ENCODE measurements around the gene DPH2. TPM values are rescaled to one million over a fixed set of nuclear protein-coding genes. Genes with fewer than 3 reads are reported as not detected.

The DPH2 gene
- total and polyA plus RNA-seq, 2 experiments from 2014 or later = 16.7 to 42.9 TPM

DNA sequence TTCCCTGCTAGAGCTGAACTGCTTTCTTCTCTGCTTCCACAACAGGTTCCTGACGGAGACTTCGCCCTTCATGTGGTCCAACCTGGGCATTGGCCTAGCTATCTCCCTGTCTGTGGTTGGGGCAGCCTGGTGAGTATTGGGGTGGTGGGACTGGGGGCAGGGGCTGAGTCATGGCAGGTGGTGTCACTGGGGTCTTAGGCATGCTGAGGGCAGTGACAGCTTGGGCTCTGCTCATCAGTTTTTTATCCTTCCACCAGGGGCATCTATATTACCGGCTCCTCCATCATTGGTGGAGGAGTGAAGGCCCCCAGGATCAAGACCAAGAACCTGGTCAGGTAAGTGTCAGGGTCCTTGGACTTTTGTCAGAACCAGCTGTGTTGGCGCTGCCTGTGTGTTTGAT, 6.2 kb downstream of the DPH2 start:
- Histone ChIP-seq H3K4me1 (ENCODE audit: insufficient read depth) (peaks cover 28% of the 10 kb centered on the region), H3F3A (ENCODE audit: insufficient read depth) (peaks cover 14% of the 10 kb centered on the region; the same call in 1 of the 2 replicates), H3K9me3 (ENCODE audit: low read depth) (no peaks in the 10 kb centered on the region), H3K9ac (peak overlapping the region; percentile 96), H3K36me3 (ENCODE audit: low read depth) (peaks cover 10% of the 10 kb centered on the region; the same call in 1 of the 2 replicates), H3K9me2 (ENCODE audit: insufficient read depth) (no peaks in the 10 kb centered on the region), H4K20me1 (ENCODE audit: insufficient read depth) (no peaks in the 10 kb centered on the region), H3K4me3 (peak overlapping the region; percentile 95), H3K27ac (no peak overlapping the region), H3K4me2 (ENCODE audit: unreplicated experiment) (peak overlapping the region; percentile 96), H3K79me2 (ENCODE audit: insufficient read depth) (peaks cover 63% of the 10 kb centered on the region), H3K27me3 (replicated peaks; ENCODE audit: insufficient read depth) (no peaks in the 10 kb centered on the region), H2AFZ (no peak overlapping the region)
- in situ Hi-C loops (cut with MboI) = no loop called here
- TF ChIP-seq EZH2phosphoT487 (IDR thresholded peaks at IDR 0.05; ENCODE audit: insufficient read depth, low read depth) (no peak), EZH2 (IDR thresholded peaks at IDR 0.05; ENCODE audit: insufficient read depth, poor library complexity, severe bottlenecking) (no peak)
- no peak for DNase-seq
- WGBS, 2 experiments (ENCODE audit: low coverage in 1 of 2, low lambda C conversion rate in 2 of 2, missing lambda C conversion rate in 2 of 2) = 64 to 65% methylated on average over 4 of the region's 4 CpGs

GRCh38 chr1:43976890-43977289, 7.1 kb downstream of the DPH2 start:
- WGBS, 2 experiments (ENCODE audit: low coverage in 1 of 2, low lambda C conversion rate in 2 of 2, missing lambda C conversion rate in 2 of 2) = 90 to 92% methylated on average over 8 of the region's 8 CpGs
- TF ChIP-seq EZH2 (IDR thresholded peaks at IDR 0.05; ENCODE audit: insufficient read depth, poor library complexity, severe bottlenecking) (no peak), EZH2phosphoT487 (IDR thresholded peaks at IDR 0.05; ENCODE audit: insufficient read depth, low read depth) (no peak)
- Histone ChIP-seq H3K4me3 (no peak overlapping the region), H3K79me2 (ENCODE audit: insufficient read depth) (peaks cover 66% of the 10 kb centered on the region), H3K4me1 (ENCODE audit: insufficient read depth) (peaks cover 28% of the 10 kb centered on the region), H3K9ac (no peak overlapping the region), H3K4me2 (ENCODE audit: unreplicated experiment) (peak overlapping the region; percentile 2), H3K27me3 (replicated peaks; ENCODE audit: insufficient read depth) (no peaks in the 10 kb centered on the region), H3K9me2 (ENCODE audit: insufficient read depth) (no peaks in the 10 kb centered on the region), H3K9me3 (ENCODE audit: low read depth) (no peaks in the 10 kb centered on the region), H3K36me3 (ENCODE audit: low read depth) (peaks cover 10% of the 10 kb centered on the region; the same call in 1 of the 2 replicates), H3K27ac (no peak overlapping the region), H4K20me1 (ENCODE audit: insufficient read depth) (no peaks in the 10 kb centered on the region), H3F3A (ENCODE audit: insufficient read depth) (peaks cover 14% of the 10 kb centered on the region; the same call in 1 of the 2 replicates), H2AFZ (no peak overlapping the region)
- DNase-seq = no peak
- in situ Hi-C loops (cut with MboI) = no loop called here

DNA sequence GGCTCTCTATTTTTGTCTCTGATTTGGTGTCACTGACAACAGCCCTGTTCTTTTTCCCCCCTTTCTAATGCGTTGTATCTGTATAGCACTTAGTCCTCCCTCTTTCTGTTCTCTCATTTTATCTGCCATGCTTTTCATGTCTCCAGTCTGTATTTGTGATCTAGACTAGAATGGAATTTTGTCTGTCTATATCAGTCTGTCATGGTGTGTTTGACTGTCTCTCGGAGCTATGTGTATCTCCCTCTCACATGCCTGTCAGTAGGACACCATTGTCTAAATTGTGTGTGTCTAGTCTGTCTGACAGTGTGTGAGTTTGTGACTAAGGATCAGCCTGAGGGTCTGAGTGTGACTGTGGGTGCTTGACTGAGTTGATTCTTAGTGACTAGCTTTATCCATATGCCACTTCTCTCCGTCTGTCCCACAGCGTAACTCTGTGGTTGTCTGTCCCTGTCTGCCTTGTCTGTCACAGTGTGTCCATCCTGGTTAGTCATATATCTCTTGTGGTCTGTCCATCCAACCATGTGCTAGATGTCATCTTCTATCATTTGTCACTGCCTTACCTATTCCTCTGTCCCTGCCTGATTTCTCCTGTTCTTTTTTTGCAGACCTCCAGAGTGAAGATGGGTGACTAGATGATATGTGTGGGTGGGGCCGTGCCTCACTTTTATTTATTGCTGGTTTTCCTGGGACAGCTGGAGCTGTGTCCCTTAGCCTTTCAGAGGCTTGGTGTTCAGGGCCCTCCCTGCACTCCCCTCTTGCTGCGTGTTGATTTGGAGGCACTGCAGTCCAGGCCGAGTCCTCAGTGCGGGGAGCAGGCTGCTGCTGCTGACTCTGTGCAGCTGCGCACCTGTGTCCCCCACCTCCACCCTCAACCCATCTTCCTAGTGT, 7.8 kb downstream of the DPH2 start:
- Histone ChIP-seq H2AFZ (no peak overlapping the region), H4K20me1 (ENCODE audit: insufficient read depth) (no peaks in the 10 kb centered on the region), H3K9me3 (ENCODE audit: low read depth) (no peaks in the 10 kb centered on the region), H3K4me1 (ENCODE audit: insufficient read depth) (peaks cover 28% of the 10 kb centered on the region), H3K36me3 (ENCODE audit: low read depth) (peaks cover 10% of the 10 kb centered on the region; the same call in 1 of the 2 replicates), H3F3A (ENCODE audit: insufficient read depth) (peaks cover 14% of the 10 kb centered on the region; the same call in 1 of the 2 replicates), H3K9me2 (ENCODE audit: insufficient read depth) (no peaks in the 10 kb centered on the region), H3K27ac (no peak overlapping the region), H3K27me3 (replicated peaks; ENCODE audit: insufficient read depth) (no peaks in the 10 kb centered on the region), H3K9ac (no peak overlapping the region), H3K4me2 (ENCODE audit: unreplicated experiment) (peak overlapping the region; percentile 80), H3K79me2 (ENCODE audit: insufficient read depth) (peaks cover 73% of the 10 kb centered on the region), H3K4me3 (no peak overlapping the region; the same call in 1 of the 2 replicates)
- TF ChIP-seq EZH2 (IDR thresholded peaks at IDR 0.05; ENCODE audit: insufficient read depth, poor library complexity, severe bottlenecking) (no peak), EZH2phosphoT487 (IDR thresholded peaks at IDR 0.05; ENCODE audit: insufficient read depth, low read depth) (no peak)
- DNase-seq = no peak
- in situ Hi-C loops (cut with MboI) = no loop called here
- WGBS, 2 experiments (ENCODE audit: low coverage in 1 of 2, low lambda C conversion rate in 2 of 2, missing lambda C conversion rate in 2 of 2) = 94 to 97% methylated on average over 9 of the region's 9 CpGs

DNA sequence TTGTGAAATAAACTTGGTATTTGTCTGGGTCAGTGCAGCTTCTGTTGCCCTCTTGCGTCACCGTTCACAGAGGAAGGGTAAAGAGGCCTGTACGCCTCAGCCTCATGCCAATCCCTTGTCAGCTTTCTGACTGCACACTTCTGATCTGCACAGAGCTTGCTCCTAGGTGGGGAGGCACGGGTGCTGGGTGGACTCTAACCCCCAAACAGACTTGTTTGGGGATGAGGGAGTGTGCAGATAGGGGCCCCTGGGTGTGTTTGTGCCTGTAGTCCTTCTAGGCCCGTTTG, 8.4 kb downstream of the DPH2 start:
- in situ Hi-C loops (cut with MboI) = no loop called here

More for the DNA sequence above, 8.4 kb downstream of the DPH2 start:
- no peak overlapping the region for H2AFZ ChIP-seq
- no peaks in the 10 kb centered on the region for H4K20me1 ChIP-seq (ENCODE audit: insufficient read depth)
- peaks cover 76% of the 10 kb centered on the region for H3K79me2 ChIP-seq (ENCODE audit: insufficient read depth)
- H3K9me2 ChIP-seq (ENCODE audit: insufficient read depth) = no peaks in the 10 kb centered on the region
- peaks cover 14% of the 10 kb centered on the region; the same call in 1 of the 2 replicates for H3F3A ChIP-seq (ENCODE audit: insufficient read depth)
- TF ChIP-seq EZH2 (IDR thresholded peaks at IDR 0.05; ENCODE audit: insufficient read depth, poor library complexity, severe bottlenecking) = no peak
- no peak for DNase-seq
- peak overlapping the region; percentile 80 for H3K9ac ChIP-seq
- WGBS, 2 experiments (ENCODE audit: low coverage in 1 of 2, low lambda C conversion rate in 2 of 2, missing lambda C conversion rate in 2 of 2) = 79 to 80% methylated on average over 5 of the region's 5 CpGs
- no peaks in the 10 kb centered on the region for H3K9me3 ChIP-seq (ENCODE audit: low read depth)
- peaks cover 28% of the 10 kb centered on the region for H3K4me1 ChIP-seq (ENCODE audit: insufficient read depth)
- no peaks in the 10 kb centered on the region for H3K27me3 ChIP-seq (replicated peaks; ENCODE audit: insufficient read depth)
- H3K36me3 ChIP-seq (ENCODE audit: low read depth) = peaks cover 10% of the 10 kb centered on the region; the same call in 1 of the 2 replicates
- H3K4me3 ChIP-seq = peak overlapping the region; percentile 85
- 0 out of 2 replicates have a peak overlapping the region, but pooled peaks have one; percentile 36 for H3K27ac ChIP-seq
- peak overlapping the region; percentile 80 for H3K4me2 ChIP-seq (ENCODE audit: unreplicated experiment)
